AG10803 (cell line): ENCODE results near the gene FAAH2.
A peak's percentile ranks its signal among the peaks of the same experiment; 100 is the strongest.

Experiments
- DNase-seq: peaks from one replicate; pipeline ENCODE4 v3.0.0; 2010; ENCODE audit warnings: low read depth
- H3K4me3 ChIP-seq: 2 replicates; pipeline ENCODE4 v1.5.1; 2011; ENCODE audit warnings: mild to moderate bottlenecking, low read length, control low read depth
- CTCF ChIP-seq: conservative IDR thresholded peaks from 2 replicates; pipeline ENCODE4 v1.5.1; 2011; ENCODE audit warnings: mild to moderate bottlenecking, low read length, control low read depth, inconsistent platforms

FAAH2 gene

GRCh38 chrX:57519578-57520118 is 233.1 kb downstream of the FAAH2 start:
- DNase-seq, result no peak
- TF ChIP-seq CTCF, result no peak
- H3K4me3 ChIP-seq, result no peak overlapping the region

- H3K4me3 ChIP-seq, result no peak overlapping the region
- peak; percentile 1 for DNase-seq
- peak; percentile 37 for TF ChIP-seq CTCF
Observed at GRCh38 chrX:57528670-57529255, 242.3 kb downstream of the FAAH2 start.
